Bronchial smooth muscle cell (primary cell): ENCODE measurements around the gene SMARCE1. TPM values are rescaled to one million over a fixed set of nuclear protein-coding genes. Genes with fewer than 3 reads are reported as not detected.

Source experiments
- total RNA-seq: library from RNA; depleted of rRNA; stranded (reverse); fragments of >200 nt; gene quantifications from 2 replicates; pipeline ENCODE4 v1.2.1, GENCODE V29; 2014

SMARCE1 gene
- total RNA-seq = 89.4 and 93.0 TPM in 2 replicates

DNA sequence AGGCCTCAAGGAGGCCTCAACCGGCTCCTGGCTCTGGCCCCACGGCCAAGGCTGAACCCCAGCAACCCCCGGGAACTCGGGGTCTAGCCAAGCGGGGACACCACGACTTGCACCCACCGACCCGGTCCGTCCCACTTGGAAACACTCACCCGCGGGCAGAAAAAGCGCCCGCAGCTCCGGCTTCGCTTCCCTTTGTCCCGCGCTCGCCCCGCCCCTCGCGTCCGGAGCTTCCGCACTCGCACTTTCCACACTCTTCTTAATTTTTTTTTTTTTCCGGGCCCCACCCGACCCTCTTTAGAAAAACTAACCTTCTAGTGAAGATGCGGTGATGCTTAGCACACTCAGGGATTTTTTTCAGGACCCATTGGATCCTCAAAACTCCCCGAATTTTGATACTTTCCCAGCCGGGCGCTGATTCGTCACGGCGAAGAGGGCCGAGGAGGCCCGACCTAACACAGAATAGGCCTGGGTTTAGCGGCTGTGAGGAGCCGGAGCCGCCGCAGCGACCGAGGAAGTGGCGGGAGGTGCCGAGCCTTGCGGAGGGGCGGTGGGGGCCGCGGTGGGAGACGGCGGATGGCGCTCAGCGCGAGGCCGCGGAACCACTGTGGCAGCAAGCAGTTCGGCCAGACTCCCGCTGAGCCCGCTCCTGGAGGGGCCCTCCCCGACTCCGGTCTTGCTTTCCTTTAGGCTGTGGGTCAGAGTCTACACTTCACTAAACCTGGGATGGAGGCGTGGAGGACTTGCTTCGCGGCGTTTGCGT lies at the start of gene SMARCE1:
Gene SMARCE1 (minus strand): TSS at position 195 of the 760 bp plus-strand sequence. CDS start 2,016 bp downstream, outside the sequence.

DNA sequence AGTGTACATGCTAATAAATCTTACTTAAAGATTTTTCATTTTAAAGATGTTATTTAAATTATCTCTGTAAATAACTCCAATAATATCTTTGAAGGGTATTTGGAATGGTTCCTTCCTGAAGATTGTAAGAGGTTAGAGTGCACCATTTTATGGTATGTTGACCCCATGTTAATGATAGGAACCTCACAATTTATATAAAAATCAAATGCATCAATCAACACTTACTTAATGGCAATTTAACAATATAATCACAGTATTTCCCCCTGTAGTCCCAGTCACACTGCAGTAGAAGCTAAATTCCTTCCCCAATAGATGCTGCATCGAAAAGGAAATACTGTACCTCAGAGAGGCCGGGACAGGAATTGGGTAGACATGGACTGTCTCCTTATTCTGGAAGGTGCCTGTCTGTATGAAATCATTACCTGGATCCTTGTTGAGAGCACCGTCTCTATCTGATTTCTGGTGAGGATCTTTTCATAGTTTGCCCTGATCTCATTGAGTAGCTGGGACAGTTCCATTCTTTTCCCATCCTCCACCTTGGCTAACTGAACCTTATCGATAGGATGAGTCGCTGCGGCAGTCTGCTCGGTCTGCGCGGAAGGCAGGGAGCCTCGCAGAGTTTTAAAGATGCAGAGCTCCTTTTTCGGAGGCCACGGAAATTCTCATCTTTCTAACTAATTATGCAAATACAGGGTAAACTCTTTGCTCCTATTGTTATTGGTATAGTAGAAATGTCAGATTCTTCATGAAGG lies 17.1 kb upstream of the SMARCE1 start, which contains the start of gene KRT222:
Gene KRT222 (minus strand): TSS at position 596 of the 752 bp plus-strand sequence. CDS start 78 bp downstream, at position 518.

Other genes with a start within 250 kb of the SMARCE1 start
- gene TOP2A, start 229.9 kb downstream of the SMARCE1 start, total RNA-seq = 1.7 and 14.8 TPM in 2 replicates
- gene IGFBP4, start 204.4 kb downstream of the SMARCE1 start, total RNA-seq = 218 and 260 TPM in 2 replicates
- gene TNS4, start 146.2 kb downstream of the SMARCE1 start, total RNA-seq = not detected in 2 replicates
- not detected in 2 replicates for gene CCR7, start 82.3 kb downstream of the SMARCE1 start, total RNA-seq
- gene KRT222, start 17.4 kb upstream of the SMARCE1 start, total RNA-seq = under 0.01 TPM in 1 of 2 replicates, not detected in the other
- gene KRT24, start 55.9 kb upstream of the SMARCE1 start, total RNA-seq = not detected in 2 replicates
- not detected in 2 replicates for gene KRT25, start 107.5 kb upstream of the SMARCE1 start, total RNA-seq
- not detected in 2 replicates for gene KRT26, start 124.4 kb upstream of the SMARCE1 start, total RNA-seq
- not detected in 2 replicates for gene KRT27, start 134.7 kb upstream of the SMARCE1 start, total RNA-seq
- not detected in 2 replicates for gene KRT28, start 152.1 kb upstream of the SMARCE1 start, total RNA-seq
- 2.2 and 4.3 TPM in 2 replicates for gene KRT10, start 174.8 kb upstream of the SMARCE1 start, total RNA-seq
- not detected in 2 replicates for gene KRT12, start 219.4 kb upstream of the SMARCE1 start, total RNA-seq
- gene KRT20, start 237.4 kb upstream of the SMARCE1 start, total RNA-seq = not detected in 2 replicates